ENCODE data around the gene ZNF556.

ZNF556 gene

GRCh38 chr19:2856457-2857050 is 10.6 kb upstream of the ZNF556 start:
- TF ChIP-seq CTCF (IDR thresholded peaks at IDR 0.05), result no peak

- no peak for TF ChIP-seq CTCF (IDR thresholded peaks at IDR 0.05)
These were observed 8.3 kb upstream of the ZNF556 start for GRCh38 chr19:2858864-2859263.

DNA sequence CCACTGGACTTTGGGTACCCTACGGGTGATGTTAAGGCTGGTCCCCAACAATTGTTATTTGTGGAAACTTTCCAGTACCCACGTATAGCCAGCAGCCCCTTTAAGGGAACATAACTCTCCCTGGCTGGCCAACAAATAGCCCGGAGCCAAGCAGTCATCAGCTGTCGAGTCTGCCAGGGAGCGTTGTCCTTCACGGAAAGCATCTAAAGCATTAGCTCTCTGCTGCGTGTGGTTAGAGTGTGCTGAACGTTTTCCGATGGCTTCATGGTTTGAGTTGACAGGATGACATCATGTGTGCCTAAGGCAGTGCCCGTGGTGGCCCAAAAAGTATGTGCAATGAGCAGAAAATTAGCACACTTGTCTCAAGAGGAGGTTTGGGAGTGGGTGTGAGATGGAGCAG is 3.3 kb upstream of the ZNF556 start:
- no peak for TF ChIP-seq CTCF (IDR thresholded peaks at IDR 0.05)

DNA sequence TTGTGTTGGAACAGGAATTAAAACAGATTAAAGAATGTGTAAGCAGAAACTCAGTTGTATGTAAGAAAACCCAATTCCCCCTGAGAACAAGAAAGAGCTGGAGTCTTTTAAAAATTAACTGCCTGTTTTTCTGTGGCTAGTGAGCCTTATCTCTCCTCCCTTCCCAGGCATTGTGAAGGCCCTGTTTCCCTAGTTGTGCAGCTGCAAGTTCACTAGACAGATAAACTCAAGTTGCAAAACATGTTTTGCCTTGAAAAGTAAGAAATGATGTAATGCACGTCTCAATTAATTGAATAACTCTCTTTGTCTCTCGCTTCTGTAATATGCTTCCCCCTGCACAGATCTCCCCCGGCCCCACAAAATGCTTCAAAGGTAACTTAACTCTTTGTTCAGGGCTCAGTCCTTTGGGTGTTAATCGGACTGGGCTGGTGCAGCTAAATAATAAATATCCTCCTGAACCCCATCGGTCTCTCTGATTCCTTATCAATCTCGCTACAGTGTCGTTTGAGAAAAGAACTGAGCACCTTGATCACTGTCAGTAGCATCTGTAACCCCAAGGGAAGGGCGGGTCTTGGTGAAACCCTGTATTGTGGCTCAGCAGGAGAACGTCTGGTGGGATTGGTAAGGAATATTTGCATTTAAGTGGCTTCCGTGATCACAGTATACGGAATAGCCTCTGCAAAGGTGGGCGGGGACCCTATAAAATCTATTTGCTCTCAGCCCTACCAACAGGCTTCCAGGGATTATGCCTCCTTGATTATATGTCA is 1.6 kb upstream of the ZNF556 start:
- TF ChIP-seq CTCF (IDR thresholded peaks at IDR 0.05), result no peak

DNA sequence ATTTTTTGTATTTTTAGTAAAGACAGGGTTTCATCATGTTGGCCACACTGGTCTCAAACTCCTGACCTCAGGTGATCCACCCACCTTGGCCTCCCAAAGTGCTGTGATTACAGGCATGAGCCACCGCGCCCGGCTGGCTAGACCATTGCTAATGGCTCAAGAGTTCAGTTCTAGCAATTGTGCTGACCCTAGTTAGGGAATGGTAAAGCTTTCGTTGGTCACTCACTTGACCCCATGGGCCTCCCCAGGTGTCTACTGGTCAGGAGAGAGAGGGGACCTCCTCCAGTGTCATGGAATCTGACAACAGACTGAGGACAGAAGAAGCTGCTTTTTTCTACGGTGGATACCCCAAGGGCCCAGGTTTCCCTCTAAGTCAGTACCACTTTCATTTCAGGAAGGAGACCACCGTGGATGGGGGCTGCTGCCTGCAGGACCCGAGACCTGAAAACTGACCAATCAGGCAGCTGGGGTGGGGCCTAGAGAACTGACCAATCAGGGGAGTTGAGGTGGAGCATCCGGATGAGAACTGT is 575 bp upstream of the ZNF556 start:
- TF ChIP-seq CTCF (IDR thresholded peaks at IDR 0.05), result no peak

GRCh38 chr19:2869618-2870017 is 2.5 kb downstream of the ZNF556 start:
- no peak for TF ChIP-seq CTCF (IDR thresholded peaks at IDR 0.05)

GRCh38 chr19:2872175-2872574 is 5.0 kb downstream of the ZNF556 start:
- TF ChIP-seq CTCF (IDR thresholded peaks at IDR 0.05), result peak; percentile 22; the same call in 1 of the 2 replicates

Data from LNCAP (cell line).